GM23338 (cell line): ENCODE data around the gene GRIK2. TPM values are rescaled to one million over a fixed set of nuclear protein-coding genes. Genes with fewer than 3 reads are reported as not detected.

ENCODE experiments used
- ATAC-seq: fragments of 200-7000 bp; cut with Tn5 transposase; 3 replicates; pipeline ENCODE4 v1.9.1; 2020
- DNase-seq: peaks from one replicate; pipeline ENCODE4 v3.0.0-alpha.2; 2015; ENCODE audit warnings: low spot score
- H2AFZ ChIP-seq: fragments of 200-600 bp; sonication (generic); 2 replicates; pipeline ENCODE4 v1.8.0; 2016; ENCODE audit warnings: antibody characterized with exemption, mild to moderate bottlenecking, moderate library complexity
- H3F3A ChIP-seq: fragments of 200-600 bp; sonication (generic); replicated peaks from 2 replicates; pipeline ENCODE4 v1.8.0; 2017; ENCODE audit warnings: antibody characterized with exemption, mixed run types, low read depth
- H3K27ac ChIP-seq: fragments of 200-600 bp; sonication (generic); 2 replicates; pipeline ENCODE4 v1.6.1; 2016; ENCODE audit warnings: low read depth
- H3K27me3 ChIP-seq: fragments of 200-600 bp; sonication (generic); 2 replicates; pipeline ENCODE4 v1.8.0; 2016; ENCODE audit warnings: mild to moderate bottlenecking, mixed run types, moderate library complexity; ENCODE audit not compliant: insufficient read depth
- H3K36me3 ChIP-seq: fragments of 200-600 bp; sonication (generic); 2 replicates; pipeline ENCODE4 v1.8.0; 2016; ENCODE audit warnings: mild to moderate bottlenecking; ENCODE audit not compliant: insufficient read depth
- H3K4me1 ChIP-seq: fragments of 200-600 bp; sonication (generic); 2 replicates; pipeline ENCODE4 v1.8.0; 2016; ENCODE audit warnings: mild to moderate bottlenecking, moderate library complexity; ENCODE audit not compliant: insufficient read depth
- H3K4me2 ChIP-seq: fragments of 200-600 bp; sonication (generic); 2 replicates; pipeline ENCODE4 v1.7.1; 2017; ENCODE audit warnings: mixed run types
- H3K4me3 ChIP-seq: fragments of 200-600 bp; sonication (generic); 2 replicates; pipeline ENCODE4 v1.6.1; 2016; ENCODE audit warnings: mixed run types
- H3K79me2 ChIP-seq: fragments of 200-600 bp; sonication (generic); replicated peaks from 2 replicates; pipeline ENCODE4 v1.8.0; 2017; ENCODE audit warnings: mild to moderate bottlenecking; ENCODE audit not compliant: insufficient read depth
- H3K9me2 ChIP-seq: fragments of 200-600 bp; sonication (generic); 2 replicates; pipeline ENCODE4 v1.8.0; 2017; ENCODE audit not compliant: insufficient read depth
- H4K20me1 ChIP-seq: fragments of 200-600 bp; sonication (generic); replicated peaks from 2 replicates; pipeline ENCODE4 v1.8.0; 2017; ENCODE audit warnings: mild to moderate bottlenecking; ENCODE audit not compliant: insufficient read depth
- H3K27ac Mint-ChIP-seq: 2 replicates; pipeline ENCODE4 v1.8.0; 2020; ENCODE audit warnings: inconsistent platforms, mild to moderate bottlenecking, moderate library complexity, mixed read lengths
- H3K27me3 Mint-ChIP-seq: 3 replicates; pipeline ENCODE4 v1.8.0; 2022; ENCODE audit warnings: low read depth, mild to moderate bottlenecking, moderate library complexity, mixed read lengths, inconsistent platforms; ENCODE audit not compliant: insufficient read depth, poor library complexity
- H3K36me3 Mint-ChIP-seq: 3 replicates; pipeline ENCODE4 v1.8.0; 2021; ENCODE audit warnings: low read depth, mild to moderate bottlenecking, inconsistent platforms, moderate library complexity, mixed read lengths
- H3K4me1 Mint-ChIP-seq: 3 replicates; pipeline ENCODE4 v1.8.0; 2020; ENCODE audit warnings: mild to moderate bottlenecking, inconsistent platforms, mixed read lengths
- H3K4me3 Mint-ChIP-seq: 3 replicates; pipeline ENCODE4 v1.8.0; 2021; ENCODE audit warnings: moderate library complexity, mild to moderate bottlenecking, inconsistent platforms, mixed read lengths
- H3K9me3 Mint-ChIP-seq: 3 replicates; pipeline ENCODE4 v1.8.0; 2020; ENCODE audit warnings: moderate library complexity, mild to moderate bottlenecking, inconsistent platforms, mixed read lengths
- EZH2 ChIP-seq: fragments of 200-600 bp; sonication (generic); IDR thresholded peaks from one replicate; pipeline ENCODE4 v1.8.0; 2017; ENCODE audit warnings: antibody characterized with exemption, mild to moderate bottlenecking, low read depth; ENCODE audit not compliant: unreplicated experiment
- EZH2phosphoT487 ChIP-seq: fragments of 200-600 bp; sonication (generic); IDR thresholded peaks from one replicate; pipeline ENCODE4 v1.8.1; 2018; ENCODE audit warnings: antibody characterized with exemption; ENCODE audit not compliant: unreplicated experiment
- NANOG ChIP-seq: IDR thresholded peaks from 2 replicates; pipeline ENCODE4 v1.6.1; 2016; ENCODE audit warnings: antibody characterized with exemption, borderline replicate concordance
- POLR2AphosphoS5 ChIP-seq: IDR thresholded peaks from 2 replicates; pipeline ENCODE4 v1.6.1; 2016; ENCODE audit warnings: antibody characterized with exemption, low read depth
- STAT1 ChIP-seq: IDR thresholded peaks from one replicate; pipeline ENCODE4 v1.6.1; 2016; ENCODE audit warnings: antibody characterized with exemption; ENCODE audit not compliant: unreplicated experiment
- ZNF114 ChIP-seq: fragments of 250-450 bp; sonication (Bioruptor Pico); IDR thresholded peaks from 2 replicates; pipeline ENCODE4 v1.5.0; 2020; ENCODE audit warnings: mild to moderate bottlenecking, moderate library complexity
- ZNF331 ChIP-seq: fragments of 250-450 bp; sonication (Bioruptor Pico); IDR thresholded peaks from 2 replicates; pipeline ENCODE4 v1.5.0; 2020; ENCODE audit warnings: low read depth, mild to moderate bottlenecking, moderate library complexity
- polyA plus RNA-seq: library from polyadenylated mRNA; unstranded; fragments of >200 nt; fragmentation: Nextera tagmentation; extraction: Ambion mirVana; gene quantifications from 2 replicates; pipeline ENCODE4 v1.2.1, GENCODE V29; 2016
- total RNA-seq: library from RNA; depleted of rRNA; stranded (reverse); fragments of >200 nt; shearing (Covaris generic); gene quantifications from 2 replicates; pipeline ENCODE4 v1.2.3, GENCODE V29; 2014
- TF ChIP-seq, protein P1 (sequence below): fragments of 250-450 bp; sonication (Bioruptor Pico); IDR thresholded peaks from 2 replicates; pipeline ENCODE4 v1.5.0; 2020; ENCODE audit warnings: mild to moderate bottlenecking, moderate library complexity
- TF ChIP-seq, protein P2 (sequence below): IDR thresholded peaks from one replicate; pipeline ENCODE4 v1.6.1; 2018; ENCODE audit warnings: antibody characterized with exemption; ENCODE audit not compliant: unreplicated experiment
- TF ChIP-seq, protein P3 (sequence below), 2 experiments: fragments of 200-600 bp in 1 of 2; sonication (generic) in 1 of 2; conservative IDR thresholded peaks; 2 replicates each; pipeline versions ENCODE4 v1.5.1 to v1.6.1; 2016 to 2017; ENCODE audit warnings: antibody characterized with exemption in 2 of 2, low read depth in 2 of 2, mild to moderate bottlenecking in 2 of 2, moderate library complexity in 1 of 2

Gene GRIK2
- total and polyA plus RNA-seq, 2 experiments from 2014 or later = 0.73 to 3.0 TPM

DNA sequence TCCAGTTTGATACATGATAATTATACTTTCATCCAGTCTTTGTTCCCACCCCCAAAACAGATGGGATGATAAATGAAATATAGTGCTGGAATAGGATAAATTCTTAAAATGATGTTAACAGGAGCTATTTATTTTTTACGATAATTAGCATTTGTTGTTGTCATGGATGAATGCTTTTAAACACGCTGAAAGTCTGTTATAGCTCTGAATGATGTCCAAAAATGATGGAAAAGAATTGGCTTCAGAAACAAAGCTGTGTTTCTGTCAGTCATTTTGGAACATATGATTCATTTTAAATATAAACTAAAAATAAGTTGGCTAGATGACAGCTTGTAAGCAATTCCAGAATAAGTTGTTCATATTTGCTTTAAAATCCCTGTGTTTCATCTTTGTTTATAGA, 237.4 kb downstream of the GRIK2 start (continued):
- TF ChIP-seq, protein P1, sequence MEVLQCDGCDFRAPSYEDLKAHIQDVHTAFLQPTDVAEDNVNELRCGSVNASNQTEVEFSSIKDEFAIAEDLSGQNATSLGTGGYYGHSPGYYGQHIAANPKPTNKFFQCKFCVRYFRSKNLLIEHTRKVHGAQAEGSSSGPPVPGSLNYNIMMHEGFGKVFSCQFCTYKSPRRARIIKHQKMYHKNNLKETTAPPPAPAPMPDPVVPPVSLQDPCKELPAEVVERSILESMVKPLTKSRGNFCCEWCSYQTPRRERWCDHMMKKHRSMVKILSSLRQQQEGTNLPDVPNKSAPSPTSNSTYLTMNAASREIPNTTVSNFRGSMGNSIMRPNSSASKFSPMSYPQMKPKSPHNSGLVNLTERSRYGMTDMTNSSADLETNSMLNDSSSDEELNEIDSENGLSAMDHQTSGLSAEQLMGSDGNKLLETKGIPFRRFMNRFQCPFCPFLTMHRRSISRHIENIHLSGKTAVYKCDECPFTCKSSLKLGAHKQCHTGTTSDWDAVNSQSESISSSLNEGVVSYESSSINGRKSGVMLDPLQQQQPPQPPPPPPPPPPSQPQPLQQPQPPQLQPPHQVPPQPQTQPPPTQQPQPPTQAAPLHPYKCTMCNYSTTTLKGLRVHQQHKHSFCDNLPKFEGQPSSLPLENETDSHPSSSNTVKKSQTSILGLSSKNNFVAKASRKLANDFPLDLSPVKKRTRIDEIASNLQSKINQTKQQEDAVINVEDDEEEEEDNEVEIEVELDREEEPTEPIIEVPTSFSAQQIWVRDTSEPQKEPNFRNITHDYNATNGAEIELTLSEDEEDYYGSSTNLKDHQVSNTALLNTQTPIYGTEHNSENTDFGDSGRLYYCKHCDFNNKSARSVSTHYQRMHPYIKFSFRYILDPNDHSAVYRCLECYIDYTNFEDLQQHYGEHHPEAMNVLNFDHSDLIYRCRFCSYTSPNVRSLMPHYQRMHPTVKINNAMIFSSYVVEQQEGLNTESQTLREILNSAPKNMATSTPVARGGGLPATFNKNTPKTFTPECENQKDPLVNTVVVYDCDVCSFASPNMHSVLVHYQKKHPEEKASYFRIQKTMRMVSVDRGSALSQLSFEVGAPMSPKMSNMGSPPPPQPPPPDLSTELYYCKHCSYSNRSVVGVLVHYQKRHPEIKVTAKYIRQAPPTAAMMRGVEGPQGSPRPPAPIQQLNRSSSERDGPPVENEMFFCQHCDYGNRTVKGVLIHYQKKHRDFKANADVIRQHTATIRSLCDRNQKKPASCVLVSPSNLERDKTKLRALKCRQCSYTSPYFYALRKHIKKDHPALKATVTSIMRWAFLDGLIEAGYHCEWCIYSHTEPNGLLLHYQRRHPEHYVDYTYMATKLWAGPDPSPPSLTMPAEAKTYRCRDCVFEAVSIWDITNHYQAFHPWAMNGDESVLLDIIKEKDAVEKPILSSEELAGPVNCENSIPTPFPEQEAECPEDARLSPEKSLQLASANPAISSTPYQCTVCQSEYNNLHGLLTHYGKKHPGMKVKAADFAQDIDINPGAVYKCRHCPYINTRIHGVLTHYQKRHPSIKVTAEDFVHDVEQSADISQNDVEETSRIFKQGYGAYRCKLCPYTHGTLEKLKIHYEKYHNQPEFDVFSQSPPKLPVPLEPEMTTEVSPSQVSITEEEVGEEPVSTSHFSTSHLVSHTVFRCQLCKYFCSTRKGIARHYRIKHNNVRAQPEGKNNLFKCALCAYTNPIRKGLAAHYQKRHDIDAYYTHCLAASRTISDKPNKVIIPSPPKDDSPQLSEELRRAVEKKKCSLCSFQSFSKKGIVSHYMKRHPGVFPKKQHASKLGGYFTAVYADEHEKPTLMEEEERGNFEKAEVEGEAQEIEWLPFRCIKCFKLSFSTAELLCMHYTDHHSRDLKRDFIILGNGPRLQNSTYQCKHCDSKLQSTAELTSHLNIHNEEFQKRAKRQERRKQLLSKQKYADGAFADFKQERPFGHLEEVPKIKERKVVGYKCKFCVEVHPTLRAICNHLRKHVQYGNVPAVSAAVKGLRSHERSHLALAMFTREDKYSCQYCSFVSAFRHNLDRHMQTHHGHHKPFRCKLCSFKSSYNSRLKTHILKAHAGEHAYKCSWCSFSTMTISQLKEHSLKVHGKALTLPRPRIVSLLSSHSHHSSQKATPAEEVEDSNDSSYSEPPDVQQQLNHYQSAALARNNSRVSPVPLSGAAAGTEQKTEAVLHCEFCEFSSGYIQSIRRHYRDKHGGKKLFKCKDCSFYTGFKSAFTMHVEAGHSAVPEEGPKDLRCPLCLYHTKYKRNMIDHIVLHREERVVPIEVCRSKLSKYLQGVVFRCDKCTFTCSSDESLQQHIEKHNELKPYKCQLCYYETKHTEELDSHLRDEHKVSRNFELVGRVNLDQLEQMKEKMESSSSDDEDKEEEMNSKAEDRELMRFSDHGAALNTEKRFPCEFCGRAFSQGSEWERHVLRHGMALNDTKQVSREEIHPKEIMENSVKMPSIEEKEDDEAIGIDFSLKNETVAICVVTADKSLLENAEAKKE = no peak
- TF ChIP-seq, protein P2, sequence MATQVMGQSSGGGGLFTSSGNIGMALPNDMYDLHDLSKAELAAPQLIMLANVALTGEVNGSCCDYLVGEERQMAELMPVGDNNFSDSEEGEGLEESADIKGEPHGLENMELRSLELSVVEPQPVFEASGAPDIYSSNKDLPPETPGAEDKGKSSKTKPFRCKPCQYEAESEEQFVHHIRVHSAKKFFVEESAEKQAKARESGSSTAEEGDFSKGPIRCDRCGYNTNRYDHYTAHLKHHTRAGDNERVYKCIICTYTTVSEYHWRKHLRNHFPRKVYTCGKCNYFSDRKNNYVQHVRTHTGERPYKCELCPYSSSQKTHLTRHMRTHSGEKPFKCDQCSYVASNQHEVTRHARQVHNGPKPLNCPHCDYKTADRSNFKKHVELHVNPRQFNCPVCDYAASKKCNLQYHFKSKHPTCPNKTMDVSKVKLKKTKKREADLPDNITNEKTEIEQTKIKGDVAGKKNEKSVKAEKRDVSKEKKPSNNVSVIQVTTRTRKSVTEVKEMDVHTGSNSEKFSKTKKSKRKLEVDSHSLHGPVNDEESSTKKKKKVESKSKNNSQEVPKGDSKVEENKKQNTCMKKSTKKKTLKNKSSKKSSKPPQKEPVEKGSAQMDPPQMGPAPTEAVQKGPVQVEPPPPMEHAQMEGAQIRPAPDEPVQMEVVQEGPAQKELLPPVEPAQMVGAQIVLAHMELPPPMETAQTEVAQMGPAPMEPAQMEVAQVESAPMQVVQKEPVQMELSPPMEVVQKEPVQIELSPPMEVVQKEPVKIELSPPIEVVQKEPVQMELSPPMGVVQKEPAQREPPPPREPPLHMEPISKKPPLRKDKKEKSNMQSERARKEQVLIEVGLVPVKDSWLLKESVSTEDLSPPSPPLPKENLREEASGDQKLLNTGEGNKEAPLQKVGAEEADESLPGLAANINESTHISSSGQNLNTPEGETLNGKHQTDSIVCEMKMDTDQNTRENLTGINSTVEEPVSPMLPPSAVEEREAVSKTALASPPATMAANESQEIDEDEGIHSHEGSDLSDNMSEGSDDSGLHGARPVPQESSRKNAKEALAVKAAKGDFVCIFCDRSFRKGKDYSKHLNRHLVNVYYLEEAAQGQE = no peak

DNA sequence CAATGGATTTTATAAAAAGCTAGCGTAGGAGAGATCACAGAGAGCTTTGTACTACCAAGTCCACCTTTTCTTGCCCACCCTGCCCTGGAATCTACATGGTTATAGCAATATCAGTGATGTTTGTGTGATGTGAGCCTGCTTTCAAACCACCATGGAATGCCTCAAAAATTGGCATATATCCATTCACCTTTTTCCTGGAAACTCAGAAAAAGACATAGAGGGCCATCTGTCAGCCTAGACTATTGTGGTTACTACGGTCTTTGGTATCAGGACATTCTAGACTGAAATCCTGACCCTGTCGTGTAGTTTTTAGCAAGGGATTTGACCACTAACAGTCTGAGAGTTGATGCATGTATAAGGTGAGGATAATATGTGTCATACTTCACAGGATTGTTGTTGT, 239.6 kb downstream of the GRIK2 start:
- H3K4me1 ChIP-seq = no peaks in the 10 kb centered on the region
- H3K27ac ChIP-seq = no peak overlapping the region
- ATAC-seq (no peak), DNase-seq (no peak)
- Mint-ChIP-seq H3K27me3 (peaks cover 3% of the 10 kb centered on the region), H3K27ac (no peak overlapping the region), H3K9me3 (no peaks in the 10 kb centered on the region), H3K4me1 (no peaks in the 10 kb centered on the region), H3K4me3 (no peak overlapping the region), H3K36me3 (no peaks in the 10 kb centered on the region; the same call in 2 of the 3 replicates)
- no peaks in the 10 kb centered on the region for H3K79me2 ChIP-seq
- H4K20me1 ChIP-seq = no peaks in the 10 kb centered on the region
- no peak overlapping the region for H2AFZ ChIP-seq
- H3K36me3 ChIP-seq = no peaks in the 10 kb centered on the region
- H3K9me2 ChIP-seq = no peaks in the 10 kb centered on the region
- H3F3A ChIP-seq = no peaks in the 10 kb centered on the region
- no peaks in the 10 kb centered on the region for H3K27me3 ChIP-seq
- H3K4me2 ChIP-seq = no peak overlapping the region
- H3K4me3 ChIP-seq = no peak overlapping the region
- TF ChIP-seq EZH2phosphoT487 = no peak
- TF ChIP-seq, protein P2 = no peak
- no peak for TF ChIP-seq STAT1
- TF ChIP-seq, protein P3, sequence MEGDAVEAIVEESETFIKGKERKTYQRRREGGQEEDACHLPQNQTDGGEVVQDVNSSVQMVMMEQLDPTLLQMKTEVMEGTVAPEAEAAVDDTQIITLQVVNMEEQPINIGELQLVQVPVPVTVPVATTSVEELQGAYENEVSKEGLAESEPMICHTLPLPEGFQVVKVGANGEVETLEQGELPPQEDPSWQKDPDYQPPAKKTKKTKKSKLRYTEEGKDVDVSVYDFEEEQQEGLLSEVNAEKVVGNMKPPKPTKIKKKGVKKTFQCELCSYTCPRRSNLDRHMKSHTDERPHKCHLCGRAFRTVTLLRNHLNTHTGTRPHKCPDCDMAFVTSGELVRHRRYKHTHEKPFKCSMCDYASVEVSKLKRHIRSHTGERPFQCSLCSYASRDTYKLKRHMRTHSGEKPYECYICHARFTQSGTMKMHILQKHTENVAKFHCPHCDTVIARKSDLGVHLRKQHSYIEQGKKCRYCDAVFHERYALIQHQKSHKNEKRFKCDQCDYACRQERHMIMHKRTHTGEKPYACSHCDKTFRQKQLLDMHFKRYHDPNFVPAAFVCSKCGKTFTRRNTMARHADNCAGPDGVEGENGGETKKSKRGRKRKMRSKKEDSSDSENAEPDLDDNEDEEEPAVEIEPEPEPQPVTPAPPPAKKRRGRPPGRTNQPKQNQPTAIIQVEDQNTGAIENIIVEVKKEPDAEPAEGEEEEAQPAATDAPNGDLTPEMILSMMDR (conservative IDR thresholded peaks at IDR 0.05; ENCODE audit: low read depth in 2 of 2) = no peak
- no peak for TF ChIP-seq NANOG
- TF ChIP-seq POLR2AphosphoS5 = no peak
- no peak for TF ChIP-seq ZNF114 (CRISPR knock-in tag)
- TF ChIP-seq ZNF331 (CRISPR knock-in tag) = no peak
- TF ChIP-seq EZH2 = no peak
